GM18502 (cell line): ENCODE results near the gene CACNG7.

Experiments
- ATAC-seq: cut with Tn5 transposase; IDR thresholded peaks from one replicate; pipeline ENCODE4 v1.9.1; 2021; ENCODE audit warnings: mild to moderate bottlenecking; ENCODE audit not compliant: unreplicated experiment, poor library complexity

CACNG7 gene

DNA sequence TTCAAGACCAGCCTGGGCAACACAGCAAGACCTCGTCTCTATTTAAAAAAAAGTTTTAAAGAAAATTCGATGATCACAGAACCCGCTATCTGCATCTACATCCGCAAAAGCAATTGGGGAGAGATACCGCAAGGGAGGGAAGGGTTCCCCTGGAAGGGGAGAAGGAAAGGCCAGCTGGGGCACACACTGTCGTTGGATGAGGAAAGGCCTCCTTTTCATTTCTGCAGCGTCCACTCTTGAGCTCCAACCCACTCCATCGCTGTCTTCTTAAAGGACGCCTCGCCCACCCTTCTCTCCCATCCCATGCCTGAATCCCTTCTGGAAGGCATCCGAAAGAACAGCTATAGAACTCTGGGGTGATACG lies 30.3 kb upstream of the CACNG7 start:
- ATAC-seq: no peak

DNA sequence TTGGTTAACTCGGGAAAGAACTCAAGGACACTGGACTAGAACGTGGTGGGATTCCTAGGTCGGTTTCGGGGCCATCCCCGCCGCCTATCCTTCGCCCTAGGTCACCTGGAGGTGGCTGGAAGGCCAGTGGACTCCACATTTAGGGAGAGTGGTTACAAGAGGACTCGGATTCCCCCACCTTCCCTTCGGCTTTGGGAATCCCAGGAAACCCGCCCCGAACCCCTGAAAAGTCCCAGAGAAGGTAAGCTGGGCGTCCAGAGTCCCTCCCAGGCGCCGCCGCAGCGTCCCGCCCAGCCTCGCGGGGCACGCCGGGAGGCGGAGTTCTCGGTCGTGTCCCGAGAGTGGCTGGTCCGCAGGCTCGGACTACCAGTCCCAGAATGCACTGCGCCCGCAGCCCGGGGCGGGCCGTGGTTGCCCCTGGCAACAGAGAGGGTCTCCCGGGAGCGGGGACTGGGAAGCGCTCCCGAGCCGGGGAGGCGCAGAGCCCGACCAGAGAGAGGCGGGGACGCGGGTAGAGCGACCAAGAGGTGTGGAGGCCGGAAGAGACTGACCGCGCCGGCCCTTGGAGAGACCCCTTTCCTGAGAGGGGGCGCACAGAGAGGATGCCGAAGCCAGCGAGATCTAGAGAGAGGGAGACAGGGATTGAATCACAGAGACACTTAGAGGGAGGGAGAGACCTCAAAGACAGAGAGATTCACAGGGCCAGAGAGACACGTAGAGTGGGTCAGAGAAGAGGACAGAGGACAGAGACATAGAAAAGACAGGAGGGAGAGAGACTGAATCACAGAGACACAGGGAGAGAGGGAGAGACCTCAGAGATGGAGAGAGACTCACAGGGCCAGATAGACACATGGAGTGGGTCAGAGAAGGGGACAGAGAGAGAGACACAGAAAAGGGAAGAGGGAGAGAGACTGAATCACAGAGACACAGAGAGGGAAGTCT lies 29.7 kb upstream of the CACNG7 start:
- ATAC-seq: peak; percentile 92

DNA sequence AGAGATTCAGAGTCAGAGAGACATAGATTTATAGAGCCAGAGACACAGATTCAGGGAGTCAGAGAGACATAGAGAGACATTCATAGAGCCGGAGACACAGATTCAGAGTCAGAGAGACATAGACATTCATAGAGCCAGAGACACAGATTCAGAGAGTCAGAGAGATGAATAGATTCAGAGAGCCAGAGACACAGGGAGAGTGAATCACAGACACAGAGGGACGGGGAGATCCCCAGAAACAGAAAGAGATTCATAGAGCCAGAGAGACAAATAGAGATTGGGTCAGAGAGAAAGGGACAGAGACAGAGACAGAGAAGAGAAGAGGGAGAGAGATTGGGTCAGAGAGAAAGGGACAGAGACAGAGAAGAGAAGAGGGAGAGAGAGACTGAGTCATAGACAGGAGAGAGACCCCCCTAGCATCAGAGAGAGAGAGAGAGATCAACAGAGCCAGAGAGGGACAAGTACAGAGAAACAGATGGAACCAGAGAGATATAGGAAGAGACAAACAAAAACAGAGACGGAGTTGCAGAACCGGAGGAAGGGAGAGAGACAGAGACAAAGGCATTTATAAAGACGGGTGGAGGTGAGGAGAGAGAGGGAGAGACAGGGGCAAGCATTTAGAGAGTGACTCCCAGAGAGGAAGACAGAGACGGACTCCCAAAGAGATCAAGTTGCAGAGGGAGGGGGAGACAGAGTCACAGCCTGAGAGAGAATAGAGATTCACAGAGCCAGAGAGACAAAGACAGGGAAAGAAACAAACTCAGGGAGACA lies 28.2 kb upstream of the CACNG7 start:
- no peak for ATAC-seq

DNA sequence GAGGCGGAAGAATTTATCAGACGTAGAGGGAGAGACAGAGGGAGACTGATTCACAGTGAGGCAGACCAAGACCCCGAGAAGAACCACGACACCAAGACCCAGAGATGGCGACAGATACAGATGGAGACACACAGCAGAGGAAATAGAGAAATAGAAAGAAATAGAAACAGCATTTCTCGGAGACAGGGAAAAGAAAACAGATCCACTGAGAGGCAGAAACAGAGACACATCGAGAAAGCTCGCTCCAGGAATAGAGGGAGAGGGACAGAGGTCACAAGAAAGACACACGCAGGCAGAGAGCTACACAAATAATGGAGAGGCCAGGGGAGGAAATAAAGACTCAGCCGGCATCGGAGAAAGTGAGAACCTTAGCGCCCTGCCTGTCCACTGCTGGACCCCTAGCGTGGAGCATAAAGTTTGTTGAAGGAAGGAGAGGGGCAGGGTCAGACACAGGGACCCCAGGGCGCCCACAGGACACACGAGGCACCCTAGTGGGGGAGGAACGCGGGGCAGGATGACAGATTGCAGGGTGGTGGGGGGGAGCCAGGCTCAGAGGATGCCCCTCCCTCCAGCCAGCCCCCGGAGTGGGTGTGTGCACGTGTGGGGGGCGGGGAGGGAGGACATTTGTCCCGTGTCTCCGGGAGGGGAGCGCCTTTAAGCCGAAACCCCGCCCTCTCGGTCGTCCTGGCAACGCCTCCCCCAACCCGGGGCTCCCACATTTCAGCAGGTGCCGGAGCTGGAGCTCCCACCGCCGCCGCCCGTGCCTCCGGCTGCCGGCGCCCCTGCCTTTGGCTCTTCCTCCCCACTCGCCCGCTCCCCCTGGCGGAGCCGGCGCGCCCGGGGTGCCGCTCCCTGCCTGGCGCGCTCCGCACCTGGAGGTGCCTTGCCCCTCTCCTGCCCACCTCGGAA lies 27.3 kb upstream of the CACNG7 start, which contains the start of gene PRKCG:
PRKCG (plus strand) TSS at position 716 of the 909 bp plus-strand sequence. CDS start 298 bp downstream, outside the sequence.
- ATAC-seq: no peak

DNA sequence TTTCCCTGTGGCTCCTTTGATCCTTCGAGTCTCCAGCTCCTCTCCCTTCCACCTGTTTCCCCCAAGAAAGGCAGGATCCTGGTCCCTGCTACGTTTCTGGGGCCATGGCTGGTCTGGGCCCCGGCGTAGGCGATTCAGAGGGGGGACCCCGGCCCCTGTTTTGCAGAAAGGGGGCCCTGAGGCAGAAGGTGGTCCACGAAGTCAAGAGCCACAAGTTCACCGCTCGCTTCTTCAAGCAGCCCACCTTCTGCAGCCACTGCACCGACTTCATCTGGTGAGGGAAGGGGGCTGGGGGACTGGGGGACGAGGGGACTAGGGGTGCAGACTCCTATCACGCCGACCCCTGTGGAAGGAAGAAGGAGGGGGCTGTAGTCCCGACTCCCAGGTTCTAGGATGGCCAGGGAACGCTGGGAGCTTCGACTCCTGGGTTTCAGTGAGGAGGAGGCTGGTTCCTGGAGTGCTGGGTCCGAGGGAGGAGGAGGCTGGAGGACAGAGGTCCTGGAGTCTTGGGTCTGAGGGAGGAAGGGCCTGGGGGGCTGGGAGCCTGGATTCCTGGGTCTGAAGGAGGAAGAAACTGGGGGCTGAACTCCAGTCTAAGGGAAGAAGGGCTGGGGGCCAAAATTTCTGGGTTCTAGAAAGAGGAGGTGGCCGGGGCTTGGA lies 26.6 kb upstream of the CACNG7 start:
- no peak for ATAC-seq

DNA sequence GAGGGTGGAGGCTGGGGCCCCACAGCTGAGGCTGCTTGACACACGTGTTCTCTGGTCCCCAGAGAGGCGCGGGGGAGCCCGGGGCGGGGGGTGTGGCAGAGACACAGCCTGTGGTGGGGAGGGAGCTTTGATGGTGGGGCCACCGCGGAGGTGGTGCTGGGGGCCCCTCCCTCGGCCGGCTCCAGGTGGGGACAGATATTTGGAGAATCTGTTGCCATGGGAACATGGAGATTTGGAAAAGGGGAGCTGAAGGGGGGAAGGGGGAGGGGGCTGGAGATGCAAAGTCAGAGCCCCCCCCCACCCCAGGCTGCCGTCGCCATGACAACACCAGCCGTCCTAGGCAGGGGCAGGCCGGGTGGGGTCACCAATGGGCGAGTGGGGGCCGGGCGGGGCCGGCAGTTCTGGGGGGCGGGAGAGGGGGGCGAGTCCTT lies 25.8 kb upstream of the CACNG7 start:
- ATAC-seq: no peak

DNA sequence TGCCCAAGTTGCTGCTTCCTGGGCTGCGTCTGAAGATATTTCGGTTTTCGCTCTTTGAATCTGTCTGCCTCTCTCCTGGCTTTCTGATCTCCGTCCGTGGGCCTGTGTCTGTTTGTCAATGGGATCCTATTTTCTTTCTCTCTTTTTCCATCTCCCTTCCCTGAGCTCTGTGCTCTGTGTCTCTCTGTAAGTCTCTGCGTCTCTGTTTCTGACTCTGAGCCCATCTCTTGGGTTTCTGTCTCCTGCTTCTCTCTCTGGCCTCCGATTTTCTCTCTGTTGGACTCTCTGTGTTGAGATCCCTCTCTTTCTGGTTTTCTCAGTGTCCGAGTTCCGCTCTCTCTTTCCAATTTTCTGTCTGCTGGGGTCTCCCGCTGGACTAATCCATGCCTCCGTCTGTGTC lies 25.3 kb upstream of the CACNG7 start:
- ATAC-seq: no peak

DNA sequence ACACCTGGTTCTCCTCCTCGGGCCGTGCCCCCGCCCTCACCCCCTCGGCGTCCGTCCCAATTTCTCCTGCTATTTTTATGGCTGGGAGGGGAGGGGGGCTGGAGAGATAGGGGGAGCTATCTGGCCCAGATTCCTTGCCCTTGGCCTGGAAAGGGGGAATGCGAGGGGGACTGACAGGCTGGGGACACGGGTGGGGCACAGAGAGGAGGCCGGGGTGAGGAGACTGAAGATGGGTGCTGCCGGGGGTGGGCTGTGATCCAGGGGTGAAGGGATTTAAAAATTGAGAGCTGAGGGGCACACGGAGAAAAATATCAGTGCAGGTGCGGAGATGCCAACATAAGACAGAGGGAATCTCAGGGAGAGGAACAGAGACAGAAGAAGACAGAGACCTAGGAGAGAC lies 24.8 kb upstream of the CACNG7 start:
- ATAC-seq: no peak

DNA sequence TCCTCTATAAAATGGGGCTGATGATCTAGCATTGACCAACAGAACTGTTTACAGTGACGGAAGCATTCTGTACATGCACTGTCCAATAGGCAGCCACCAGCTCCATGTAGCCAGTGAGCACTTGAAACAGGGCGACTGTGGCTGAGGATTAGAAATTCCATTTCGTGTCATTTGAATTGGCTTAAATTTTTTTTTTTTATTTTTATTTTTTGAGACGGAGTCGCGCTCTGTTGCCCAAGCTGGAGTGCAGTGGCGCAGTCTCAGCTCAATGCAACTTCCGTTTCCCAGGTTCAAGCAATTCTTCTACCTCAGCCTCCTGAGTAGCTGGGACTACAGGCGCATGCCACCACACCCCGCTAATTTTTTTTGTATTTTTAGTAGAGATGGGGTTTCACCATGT lies 24.0 kb upstream of the CACNG7 start:
- no peak for ATAC-seq

DNA sequence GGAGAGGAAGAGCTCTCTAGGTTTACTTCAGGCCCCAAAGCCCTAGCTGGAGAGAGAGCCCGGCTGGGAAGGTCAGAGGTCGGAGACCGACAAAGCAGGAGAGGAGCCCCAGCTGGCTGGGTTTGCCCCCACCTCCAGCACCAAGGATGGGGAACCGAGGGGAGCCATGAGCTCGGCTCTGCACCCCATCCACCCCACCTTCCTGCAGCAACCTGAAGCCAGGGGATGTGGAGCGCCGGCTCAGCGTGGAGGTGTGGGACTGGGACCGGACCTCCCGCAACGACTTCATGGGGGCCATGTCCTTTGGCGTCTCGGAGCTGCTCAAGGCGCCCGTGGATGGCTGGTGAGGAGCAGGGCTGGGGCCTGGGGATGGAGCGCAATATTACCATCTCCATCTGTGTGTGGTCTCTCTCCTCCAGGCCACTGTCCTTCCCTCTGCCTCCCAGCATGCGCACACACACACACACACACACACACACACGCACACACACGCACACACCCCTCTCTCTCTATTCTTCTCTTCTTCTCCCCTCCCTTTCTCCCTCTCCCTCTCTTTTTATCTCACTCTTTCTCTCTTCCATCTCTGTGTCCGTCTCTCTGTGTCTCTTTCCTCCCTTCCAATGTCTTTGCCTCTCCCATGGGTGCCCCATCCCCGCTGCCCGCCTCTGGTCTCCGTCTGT lies 16.6 kb upstream of the CACNG7 start:
- no peak for ATAC-seq

DNA sequence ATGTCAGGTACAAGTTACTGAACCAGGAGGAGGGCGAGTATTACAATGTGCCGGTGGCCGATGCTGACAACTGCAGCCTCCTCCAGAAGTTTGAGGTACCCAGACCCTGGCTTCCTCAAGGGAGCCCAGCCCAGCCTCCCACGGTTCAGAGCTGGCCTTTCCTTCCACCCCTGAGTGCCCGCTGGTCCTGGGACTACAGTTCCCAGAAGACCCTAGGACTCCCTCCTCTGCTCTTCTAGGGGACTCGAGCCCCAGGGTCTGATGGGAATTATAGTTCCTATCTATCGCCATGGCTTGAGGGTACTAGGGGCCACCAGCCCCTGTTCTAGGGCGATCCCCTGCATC lies 16.1 kb upstream of the CACNG7 start:
- ATAC-seq: no peak

DNA sequence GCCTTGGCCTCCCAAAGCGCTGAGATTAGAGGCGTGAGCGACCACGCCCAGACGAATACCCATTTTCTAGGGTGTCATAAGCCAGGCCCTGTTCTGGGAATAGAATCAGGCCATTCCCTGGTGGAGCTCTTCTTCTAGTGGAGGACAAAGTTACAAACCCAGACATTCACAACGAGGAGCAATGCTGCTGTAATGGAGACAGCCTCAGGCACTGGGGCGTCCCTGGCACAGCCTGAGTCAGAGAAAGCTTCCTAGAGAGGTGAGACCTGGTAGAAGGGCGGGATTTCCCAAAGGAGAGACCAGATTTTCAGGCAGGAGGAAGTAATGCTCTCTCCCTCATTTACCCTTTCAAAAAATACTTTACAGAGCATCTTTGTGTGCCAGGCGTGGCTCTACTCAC lies 14.4 kb upstream of the CACNG7 start:
- ATAC-seq: no peak

DNA sequence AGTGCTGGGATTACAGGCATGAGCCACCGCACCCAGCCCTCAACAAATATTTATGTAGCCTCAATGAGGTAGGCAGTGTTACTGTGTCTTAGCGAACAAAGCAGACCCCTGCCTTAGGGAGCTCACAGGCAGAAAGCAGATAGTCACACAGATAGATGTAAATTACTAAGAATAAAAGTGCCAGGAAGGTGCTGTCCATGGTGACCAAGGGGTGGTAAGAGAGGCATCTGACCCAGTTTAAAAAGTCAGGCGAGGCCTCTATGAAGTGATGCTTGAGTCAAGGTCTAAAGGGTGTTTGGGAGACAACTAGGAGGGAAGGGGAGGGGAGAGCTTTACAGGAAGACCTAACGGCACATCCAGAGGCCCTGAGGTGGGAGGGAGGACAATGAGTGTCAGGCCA lies 12.4 kb upstream of the CACNG7 start:
- no peak for ATAC-seq

DNA sequence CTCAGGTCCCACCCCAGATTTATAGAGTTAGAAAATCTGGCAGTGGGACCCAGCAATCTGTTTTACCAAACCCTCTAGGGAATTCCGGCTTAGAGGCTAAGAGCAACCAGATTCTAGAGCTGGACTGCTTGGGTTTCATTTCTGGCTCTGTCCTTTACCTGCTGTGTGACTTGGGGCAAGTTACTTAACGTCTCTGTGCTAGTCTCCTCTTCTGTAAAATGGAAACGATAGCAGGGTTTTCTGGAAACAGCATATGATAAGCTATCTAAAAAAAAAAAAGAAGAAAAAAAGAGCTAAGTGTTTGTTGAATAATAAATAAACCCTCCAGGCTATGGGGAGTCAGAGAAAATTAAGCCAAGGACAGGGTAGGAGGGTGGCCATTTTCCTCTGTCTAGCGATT lies 11.6 kb upstream of the CACNG7 start:
- no peak for ATAC-seq

DNA sequence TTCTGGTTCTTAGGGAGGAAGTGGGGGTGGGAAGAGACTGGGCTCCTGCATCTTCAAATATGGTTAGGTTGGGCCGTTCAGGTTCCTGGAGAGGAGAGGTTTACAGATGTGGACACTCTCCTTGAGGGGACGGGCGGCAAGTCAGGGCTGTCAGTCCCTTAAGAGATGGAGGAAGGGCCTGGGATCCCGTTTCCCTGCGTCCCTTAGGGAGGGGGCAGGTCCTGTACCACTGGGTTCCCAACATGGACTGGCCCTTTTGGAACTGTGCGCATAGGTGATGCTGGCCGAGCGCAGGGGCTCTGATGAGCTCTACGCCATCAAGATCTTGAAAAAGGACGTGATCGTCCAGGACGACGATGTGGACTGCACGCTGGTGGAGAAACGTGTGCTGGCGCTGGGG lies 10.9 kb upstream of the CACNG7 start:
- ATAC-seq: no peak

DNA sequence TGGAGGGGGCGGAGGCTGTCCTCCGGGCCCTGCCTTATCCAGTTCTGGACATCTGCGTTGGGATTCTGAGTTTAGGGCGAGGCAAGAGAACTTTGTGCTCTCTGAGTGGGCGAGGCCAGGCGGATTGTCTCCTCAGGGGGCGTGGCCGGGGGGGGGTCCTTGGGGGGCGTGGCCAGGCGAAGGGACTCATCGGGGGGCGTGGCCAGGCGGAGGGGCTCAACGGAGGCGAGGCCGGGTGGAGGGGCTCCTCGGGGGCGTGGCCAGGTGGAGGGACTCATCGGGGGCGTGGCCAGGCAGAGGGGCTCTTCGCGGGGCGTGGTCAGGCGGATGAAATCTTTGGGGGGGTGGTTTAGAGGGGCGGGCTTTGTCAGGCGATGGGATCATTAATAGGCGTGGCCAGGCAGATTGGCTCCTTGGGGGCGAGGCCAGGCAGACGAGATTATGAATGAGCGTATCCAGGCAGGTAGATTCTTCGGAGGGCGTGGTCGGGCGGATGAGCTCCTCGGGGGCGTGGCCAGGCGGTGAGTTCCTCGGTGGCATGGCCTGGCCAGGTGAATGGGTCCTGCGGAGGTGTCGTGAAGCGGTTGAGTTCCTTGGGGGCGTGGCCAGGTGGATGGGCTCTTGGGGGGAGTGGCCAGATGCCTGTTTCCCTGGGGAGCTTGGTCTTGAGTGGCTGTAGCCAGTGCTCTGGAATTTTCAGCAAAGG lies 10.3 kb upstream of the CACNG7 start:
- ATAC-seq: no peak

DNA sequence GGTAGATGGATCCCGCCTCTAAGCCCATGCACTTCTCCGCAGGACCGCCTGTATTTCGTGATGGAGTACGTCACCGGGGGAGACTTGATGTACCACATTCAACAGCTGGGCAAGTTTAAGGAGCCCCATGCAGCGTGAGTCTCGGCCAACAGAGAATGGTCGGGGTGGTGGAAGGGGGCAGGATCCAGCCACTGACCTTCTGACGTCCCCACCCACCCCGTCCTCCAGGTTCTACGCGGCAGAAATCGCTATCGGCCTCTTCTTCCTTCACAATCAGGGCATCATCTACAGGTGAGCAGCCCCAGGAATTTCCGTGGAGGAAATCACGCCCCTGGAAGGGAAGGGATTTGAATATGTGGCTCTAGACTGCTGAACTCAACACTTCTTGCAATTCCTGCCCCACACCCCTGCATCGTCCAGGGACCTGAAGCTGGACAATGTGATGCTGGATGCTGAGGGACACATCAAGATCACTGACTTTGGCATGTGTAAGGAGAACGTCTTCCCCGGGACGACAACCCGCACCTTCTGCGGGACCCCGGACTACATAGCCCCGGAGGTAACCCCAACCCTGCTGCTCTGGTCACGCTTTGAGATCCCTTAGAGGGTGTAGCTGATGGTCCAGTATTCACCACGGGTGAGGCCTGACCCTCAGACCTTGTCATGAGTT lies 8.8 kb upstream of the CACNG7 start:
- ATAC-seq: no peak

DNA sequence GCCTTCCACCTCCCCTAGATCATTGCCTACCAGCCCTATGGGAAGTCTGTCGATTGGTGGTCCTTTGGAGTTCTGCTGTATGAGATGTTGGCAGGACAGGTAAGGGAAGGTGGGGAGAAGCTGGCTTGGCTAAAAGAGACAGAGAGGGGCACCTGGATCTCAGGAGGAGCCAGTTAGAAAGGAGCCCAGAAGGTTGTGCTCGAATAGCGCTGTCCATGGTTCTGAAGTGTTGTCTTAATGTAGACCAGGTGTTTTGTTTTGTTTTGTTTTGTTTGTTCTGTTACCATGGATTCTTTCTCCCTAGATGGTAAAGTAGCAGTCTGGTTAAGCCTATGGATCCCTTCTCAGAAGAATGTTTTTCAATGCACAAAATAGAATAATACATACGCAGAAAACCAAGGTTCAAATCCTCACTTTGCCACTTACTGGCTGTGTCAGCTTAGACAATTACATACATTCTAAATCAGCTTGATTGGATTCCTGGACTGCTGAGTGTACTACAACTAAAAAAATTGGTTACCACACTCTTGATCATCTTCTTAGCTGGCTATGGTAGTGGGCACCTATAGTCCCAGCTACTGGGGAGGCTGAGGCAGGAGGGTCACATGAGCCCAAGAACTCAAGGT lies 5.9 kb upstream of the CACNG7 start:
- no peak for ATAC-seq
